ENCODE measurements around the gene ZKSCAN7. TPM values are rescaled to one million over a fixed set of nuclear protein-coding genes. Genes with fewer than 3 reads are reported as not detected.

ZKSCAN7 gene
- total RNA-seq, 1 donor from 2014 or later = 5.7 TPM

DNA sequence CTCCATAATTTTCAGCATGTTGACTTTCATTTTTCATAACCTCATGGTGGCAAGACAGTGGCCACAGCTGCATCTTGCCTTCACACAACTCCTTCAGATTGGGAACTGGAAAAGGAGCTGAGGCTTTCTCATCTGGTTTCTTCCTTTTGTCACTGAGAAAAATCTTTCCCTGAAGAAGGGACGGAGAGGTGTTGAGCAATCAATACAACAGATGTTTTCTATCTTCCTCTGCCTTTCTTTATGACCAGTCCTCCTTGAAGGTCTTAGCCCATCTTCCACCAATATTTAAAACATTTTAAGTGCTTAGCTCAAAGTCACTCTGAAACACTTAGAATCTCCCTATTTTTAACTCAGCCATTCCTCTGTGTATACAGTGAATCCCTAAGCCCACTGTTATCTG, 41.6 kb downstream of the ZKSCAN7 start:
- no peak for TF ChIP-seq CTCF (conservative IDR thresholded peaks at IDR 0.05; ENCODE audit: low read depth, low read length)
- H3K4me3 ChIP-seq (ENCODE audit: low read depth, low read length) = no peak overlapping the region
- no peak for DNase-seq (ENCODE audit: low read depth)

DNA sequence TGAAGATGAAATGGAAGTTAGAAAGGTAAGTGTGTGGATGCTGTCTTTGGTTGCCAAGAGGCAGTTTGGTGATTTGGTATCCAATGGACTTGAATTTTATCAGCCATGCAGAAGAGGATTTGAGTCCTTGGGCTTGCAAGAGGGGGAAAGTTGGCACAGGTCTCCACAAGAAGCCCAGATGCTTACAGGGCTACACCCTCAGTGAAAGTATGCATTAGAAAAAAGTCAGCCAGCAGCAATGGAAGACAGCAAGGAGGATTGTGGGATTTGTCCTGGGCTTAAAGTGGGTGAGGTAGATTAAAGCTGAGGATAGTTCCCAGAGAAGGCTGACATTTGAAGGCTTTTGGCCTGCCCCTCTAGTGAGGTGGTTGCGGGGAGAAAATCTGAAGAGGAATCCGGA, 46.8 kb downstream of the ZKSCAN7 start:
- DNase-seq (ENCODE audit: low read depth) = no peak
- TF ChIP-seq CTCF (conservative IDR thresholded peaks at IDR 0.05; ENCODE audit: low read depth, low read length) = no peak
- no peak overlapping the region for H3K4me3 ChIP-seq (ENCODE audit: low read depth, low read length)

GRCh38 chr3:44612678-44613077, 57.7 kb downstream of the ZKSCAN7 start:
- DNase-seq (ENCODE audit: low read depth) = no peak
- TF ChIP-seq CTCF (conservative IDR thresholded peaks at IDR 0.05; ENCODE audit: low read depth, low read length) = no peak

More at GRCh38 chr3:44612678-44613077, 57.7 kb downstream of the ZKSCAN7 start:
- H3K4me3 ChIP-seq (ENCODE audit: low read depth, low read length) = no peak overlapping the region

Other genes with a start within 250 kb of the ZKSCAN7 start
- 20.9 and 25.0 TPM in 2 replicates for gene TCAIM, start 216.4 kb upstream of the ZKSCAN7 start, total RNA-seq
- gene ZNF445, start 77.5 kb upstream of the ZKSCAN7 start, total RNA-seq = 3.6 and 4.3 TPM in 2 replicates
- gene ZNF660, start 29.8 kb downstream of the ZKSCAN7 start, total RNA-seq = 1.7 and 2.5 TPM in 2 replicates
- 4.8 and 7.3 TPM in 2 replicates for gene ZNF197, start 69.8 kb downstream of the ZKSCAN7 start, total RNA-seq
- gene ZNF35, start 93.5 kb downstream of the ZKSCAN7 start, total RNA-seq = 3.6 and 8.3 TPM in 2 replicates
- gene ZNF502, start 157.5 kb downstream of the ZKSCAN7 start, total RNA-seq = 2.2 and 4.7 TPM in 2 replicates
- gene ZNF501, start 174.4 kb downstream of the ZKSCAN7 start, total RNA-seq = 1.7 and 2.4 TPM in 2 replicates
- 17.0 and 17.2 TPM in 2 replicates for gene KIAA1143, start 206.4 kb downstream of the ZKSCAN7 start, total RNA-seq
- gene KIF15, start 206.6 kb downstream of the ZKSCAN7 start, total RNA-seq = 11.8 and 16.6 TPM in 2 replicates

Measured in epithelial cell of proximal tubule (primary cell).